IPS DF 6.9 (cell line): Measurements from ENCODE around the gene ZSWIM5.
"Not testable (repeated sequence)": the region's sequence is repeated elsewhere in the genome, so short reads cannot be mapped to it uniquely, and the experiment has no call there.

ENCODE experiments used
- DNase-seq: peaks from one replicate; pipeline ENCODE4 v3.0.0-alpha.2; 2013; ENCODE audit warnings: low read depth, low spot score
- H3K27ac ChIP-seq: one replicate; pipeline ENCODE4 v1.5.1; 2013; ENCODE audit warnings: low read length, control low read depth
- H3K27me3 ChIP-seq: 2 replicates; pipeline ENCODE4 v1.6.1; 2013; ENCODE audit warnings: mild to moderate bottlenecking, low read length; ENCODE audit not compliant: control insufficient read depth, insufficient read depth
- H3K36me3 ChIP-seq: 2 replicates; pipeline ENCODE4 v1.6.1; 2013; ENCODE audit warnings: low read length; ENCODE audit not compliant: control insufficient read depth, insufficient read depth
- H3K4me1 ChIP-seq: 2 replicates; pipeline ENCODE4 v1.6.1; 2013; ENCODE audit warnings: low read length; ENCODE audit not compliant: control insufficient read depth, insufficient read depth
- H3K4me3 ChIP-seq: 2 replicates; pipeline ENCODE4 v1.5.1; 2013; ENCODE audit warnings: mild to moderate bottlenecking, low read length
- H3K9me3 ChIP-seq: 2 replicates; pipeline ENCODE4 v1.6.1; 2013; ENCODE audit warnings: low read length, inconsistent platforms; ENCODE audit not compliant: control insufficient read depth, insufficient read depth
- WGBS: extraction: QIAGEN DNeasy Blood & Tissue Kit; methylation state at CpG from one replicate; pipeline ENCODE4 v1.1.7; 2013; ENCODE audit warnings: mixed read lengths, missing lambda C conversion rate; ENCODE audit not compliant: insufficient read length, insufficient coverage; 5-methylcytosine and 5-hydroxymethylcytosine counted together

The ZSWIM5 gene

DNA sequence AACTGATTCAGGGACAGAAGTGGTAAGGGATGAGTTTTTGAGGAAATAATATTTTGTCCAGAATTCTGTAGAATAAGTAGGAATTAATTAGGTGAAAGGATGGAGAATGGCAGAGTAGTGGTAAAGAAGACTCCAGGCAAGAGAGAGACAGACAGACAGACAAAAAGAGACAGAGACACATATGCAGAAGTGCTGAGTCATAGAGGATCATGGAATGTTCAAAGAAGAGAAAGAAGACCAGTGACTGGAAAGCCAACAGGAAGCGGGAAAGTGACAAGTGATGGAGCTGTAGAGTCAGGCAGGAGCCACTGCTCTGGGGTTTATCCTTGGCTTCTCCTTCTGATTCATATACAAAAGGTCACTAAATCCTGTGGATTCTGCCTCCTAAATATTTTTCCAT, 108.5 kb downstream of the ZSWIM5 start:
- H3K4me3 ChIP-seq: no peak overlapping the region
- no CpG with 5 or more reads among the region's 1 CpG for WGBS
- no peaks in the 10 kb centered on the region for H3K27me3 ChIP-seq
- no peaks in the 10 kb centered on the region for H3K4me1 ChIP-seq
- no peaks in the 10 kb centered on the region for H3K36me3 ChIP-seq
- DNase-seq: no peak
- H3K27ac ChIP-seq: no peak overlapping the region
- H3K9me3 ChIP-seq: no peaks in the 10 kb centered on the region

- H3K4me1 ChIP-seq: no peaks in the 10 kb centered on the region
- no peak for DNase-seq
- no CpG with 5 or more reads among the region's 2 CpGs for WGBS
- no peak overlapping the region for H3K27ac ChIP-seq
- H3K9me3 ChIP-seq: no peaks in the 10 kb centered on the region
- H3K4me3 ChIP-seq: no peak overlapping the region
- H3K27me3 ChIP-seq: no peaks in the 10 kb centered on the region
- no peaks in the 10 kb centered on the region for H3K36me3 ChIP-seq
These were observed 109.3 kb downstream of the ZSWIM5 start for GRCh38 chr1:45097079-45097478.

GRCh38 chr1:45095450-45095849, 111.0 kb downstream of the ZSWIM5 start:
- no peak overlapping the region for H3K27ac ChIP-seq
- no peaks in the 10 kb centered on the region for H3K27me3 ChIP-seq
- no CpG with 5 or more reads among the region's 2 CpGs for WGBS
- H3K36me3 ChIP-seq: no peaks in the 10 kb centered on the region
- no peaks in the 10 kb centered on the region for H3K4me1 ChIP-seq
- no peaks in the 10 kb centered on the region for H3K9me3 ChIP-seq
- DNase-seq: no peak
- H3K4me3 ChIP-seq: no peak overlapping the region

GRCh38 chr1:45094371-45094770, 112.0 kb downstream of the ZSWIM5 start:
- not testable (repeated sequence) for H3K4me3 ChIP-seq, H3K27ac ChIP-seq, H3K36me3 ChIP-seq, H3K4me1 ChIP-seq, H3K27me3 ChIP-seq, DNase-seq, H3K9me3 ChIP-seq
- no CpG with 5 or more reads among the region's 4 CpGs for WGBS

GRCh38 chr1:45093334-45093733, 113.1 kb downstream of the ZSWIM5 start:
- H3K9me3 ChIP-seq: no peaks in the 10 kb centered on the region

DNA sequence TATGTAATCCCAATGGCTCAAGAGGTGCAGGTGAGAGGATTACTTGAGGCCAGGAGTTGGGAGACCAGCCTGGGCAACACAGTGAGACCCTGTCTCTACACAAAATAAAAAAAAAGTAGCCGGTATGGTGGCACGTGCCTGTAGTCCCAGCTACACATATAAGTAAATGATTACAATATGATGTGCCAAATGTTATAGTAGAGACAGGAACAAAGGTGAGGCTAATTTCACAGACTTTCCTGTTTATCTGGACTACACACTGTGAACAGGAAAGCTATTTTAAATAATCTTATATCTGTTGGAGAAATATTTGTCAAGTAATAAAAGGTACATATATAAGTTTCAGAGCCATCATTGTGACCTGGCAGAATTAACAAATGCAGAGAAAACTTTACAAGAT, 116.7 kb downstream of the ZSWIM5 start:
- no CpG with 5 or more reads among the region's 2 CpGs for whole genome bisulfite sequencing
- H3K4me3 ChIP-seq: no peak overlapping the region
- no peaks in the 10 kb centered on the region for H3K27me3 ChIP-seq
- H3K9me3 ChIP-seq: no peaks in the 10 kb centered on the region
- H3K27ac ChIP-seq: no peak overlapping the region
- DNase-seq: no peak
- no peaks in the 10 kb centered on the region for H3K36me3 ChIP-seq
- no peaks in the 10 kb centered on the region for H3K4me1 ChIP-seq

More at GRCh38 chr1:45093334-45093733, 113.1 kb downstream of the ZSWIM5 start:
- H3K4me1 ChIP-seq: no peaks in the 10 kb centered on the region
- no peaks in the 10 kb centered on the region for H3K27me3 ChIP-seq
- no peak for DNase-seq
- H3K27ac ChIP-seq: no peak overlapping the region
- H3K4me3 ChIP-seq: no peak overlapping the region
- no peaks in the 10 kb centered on the region for H3K36me3 ChIP-seq

GRCh38 chr1:45084562-45084961, 121.8 kb downstream of the ZSWIM5 start:
- no peaks in the 10 kb centered on the region for H3K36me3 ChIP-seq
- no peak for DNase-seq
- H3K4me1 ChIP-seq: no peaks in the 10 kb centered on the region
- no peak overlapping the region for H3K4me3 ChIP-seq
- no CpG with 5 or more reads among the region's 1 CpG for WGBS
- no peak overlapping the region for H3K27ac ChIP-seq
- no peaks in the 10 kb centered on the region for H3K27me3 ChIP-seq
- no peaks in the 10 kb centered on the region for H3K9me3 ChIP-seq

DNA sequence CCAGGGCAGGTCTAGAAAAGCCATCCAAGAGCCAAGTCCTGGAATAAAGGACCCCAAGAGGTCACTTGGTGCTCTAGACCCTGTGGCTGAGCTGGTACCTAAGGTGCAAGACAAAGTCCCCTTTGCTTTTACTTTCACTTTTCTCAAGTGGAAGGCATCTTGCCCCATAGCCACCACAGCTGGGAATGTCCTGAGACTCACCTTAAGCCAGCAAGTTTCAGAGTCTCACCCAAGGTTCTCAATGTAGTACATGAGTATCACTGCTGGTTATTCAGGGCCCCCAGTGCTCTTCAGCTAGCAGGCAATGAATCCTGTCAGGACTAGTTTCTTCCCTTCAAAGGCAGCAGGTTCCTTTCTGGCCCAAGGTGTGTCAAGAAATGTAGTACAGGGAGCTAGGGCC, 126.9 kb downstream of the ZSWIM5 start:
- Histone ChIP-seq H3K9me3 (no peaks in the 10 kb centered on the region), H3K27me3 (no peaks in the 10 kb centered on the region)

GRCh38 chr1:45076959-45077358, 129.4 kb downstream of the ZSWIM5 start:
- not testable (repeated sequence) for H3K4me1 ChIP-seq, DNase-seq, H3K9me3 ChIP-seq, H3K36me3 ChIP-seq, H3K27me3 ChIP-seq, H3K27ac ChIP-seq, H3K4me3 ChIP-seq
- WGBS: no CpG with 5 or more reads among the region's 5 CpGs

More for the DNA sequence above, 126.9 kb downstream of the ZSWIM5 start:
- Histone ChIP-seq H3K4me1 (no peaks in the 10 kb centered on the region), H3K4me3 (no peak overlapping the region), H3K27ac (no peak overlapping the region), H3K36me3 (no peaks in the 10 kb centered on the region)
- no peak for DNase-seq

DNA sequence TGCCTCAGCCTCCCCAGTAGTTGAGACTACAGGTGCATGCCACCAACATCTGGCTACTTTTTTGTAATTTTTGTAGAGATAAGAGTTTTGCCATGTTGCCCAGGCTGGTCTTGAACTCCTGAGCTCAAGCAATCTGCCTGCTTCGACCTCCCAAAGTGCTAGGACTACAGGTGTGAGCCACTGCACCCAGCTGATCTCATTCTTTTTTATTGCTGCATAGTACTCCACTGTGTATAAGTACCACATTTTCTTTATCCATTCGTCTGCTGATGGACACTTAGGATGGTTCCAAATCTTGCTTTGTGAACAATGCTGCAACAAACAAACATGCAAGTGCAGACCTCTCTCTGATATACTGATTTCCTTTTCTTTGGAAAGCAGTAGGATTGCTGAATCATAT, 134.8 kb downstream of the ZSWIM5 start:
- no CpG with 5 or more reads among the region's 2 CpGs for WGBS

GRCh38 chr1:45067806-45068205, 138.6 kb downstream of the ZSWIM5 start:
- no CpG with 5 or more reads among the region's 2 CpGs for WGBS
- Histone ChIP-seq H3K4me3 (no peak overlapping the region), H3K9me3 (no peaks in the 10 kb centered on the region), H3K27me3 (no peaks in the 10 kb centered on the region), H3K36me3 (no peaks in the 10 kb centered on the region), H3K27ac (no peak overlapping the region), H3K4me1 (no peaks in the 10 kb centered on the region)
- DNase-seq: no peak

More for the DNA sequence above, 134.8 kb downstream of the ZSWIM5 start:
- H3K4me3 ChIP-seq: no peak overlapping the region
- no peak overlapping the region for H3K27ac ChIP-seq
- H3K4me1 ChIP-seq: no peaks in the 10 kb centered on the region
- no peaks in the 10 kb centered on the region for H3K9me3 ChIP-seq
- H3K27me3 ChIP-seq: no peaks in the 10 kb centered on the region
- DNase-seq: no peak
- H3K36me3 ChIP-seq: no peaks in the 10 kb centered on the region
